ENCODE results near the gene LGALS9. TPM values are rescaled to one million over a fixed set of nuclear protein-coding genes. Genes with fewer than 3 reads are reported as not detected.

The LGALS9 gene
- 10 to 100 TPM; 25.5 to 29.5 TPM for polyA plus RNA-seq

GRCh38 chr17:27630607-27631410, at the start of gene LGALS9:
Gene LGALS9, plus strand, starts transcription at chr17:27631188. Its CDS starts 78 bp downstream, at chr17:27631266.
- WGBS, 2 donors, result 36 to 39% methylated on average over 10 of the region's 10 CpGs
- Histone ChIP-seq H3K4me3 (ENCODE audit: low read depth in 1 of 2, low read length in 2 of 2) (peak within 1 kb of the TSS; percentile 33 to 46), H3K9me3 (ENCODE audit: control insufficient read depth in 2 of 2, insufficient read depth in 1 of 2, low read depth in 1 of 2, low read length in 1 of 2) (no peaks in the 10 kb centered on the region), H3K36me3 (ENCODE audit: control insufficient read depth in 2 of 2, insufficient read depth in 2 of 2, low read length in 1 of 2) (peaks cover 1 to 7% of the 10 kb centered on the region in 2 donors), H3K27me3 (ENCODE audit: control insufficient read depth in 1 of 2, insufficient read depth in 2 of 2, low read length in 2 of 2) (no peaks in the 10 kb centered on the region), H3K4me1 (ENCODE audit: control insufficient read depth in 2 of 2, insufficient read depth in 2 of 2, low read length in 1 of 2) (peaks cover 4 to 14% of the 10 kb centered on the region in 2 donors), H3K27ac (ENCODE audit: low read depth in 2 of 2, low read length in 1 of 2) (peak within 1 kb of the TSS; percentile 92)

GRCh38 chr17:27582696-27583095, 48.3 kb upstream of the LGALS9 start:
- 92% methylated on average over 18 of the region's 18 CpGs for WGBS, 2 donors
- Histone ChIP-seq H3K27me3 (ENCODE audit: control insufficient read depth in 1 of 2, insufficient read depth in 2 of 2, low read length in 2 of 2) (no peaks in the 10 kb centered on the region), H3K36me3 (ENCODE audit: control insufficient read depth in 2 of 2, insufficient read depth in 2 of 2, low read length in 1 of 2) (peaks cover 18 to 31% of the 10 kb centered on the region in 2 donors), H3K27ac (ENCODE audit: low read depth in 2 of 2, low read length in 1 of 2) (no peak overlapping the region), H3K9me3 (ENCODE audit: control insufficient read depth in 2 of 2, insufficient read depth in 1 of 2, low read depth in 1 of 2, low read length in 1 of 2) (no peaks in the 10 kb centered on the region), H3K4me3 (ENCODE audit: low read depth in 1 of 2, low read length in 2 of 2) (no peak overlapping the region), H3K4me1 (ENCODE audit: control insufficient read depth in 2 of 2, insufficient read depth in 2 of 2, low read length in 1 of 2) (no peaks in the 10 kb centered on the region)

GRCh38 chr17:27585153-27585681, 45.8 kb upstream of the LGALS9 start:
- no peak overlapping the region for H3K4me3 ChIP-seq (ENCODE audit: low read depth in 1 of 2, low read length in 2 of 2)
- H3K36me3 ChIP-seq (ENCODE audit: control insufficient read depth in 2 of 2, insufficient read depth in 2 of 2, low read length in 1 of 2), result peaks cover 18 to 36% of the 10 kb centered on the region in 2 donors
- no peaks in the 10 kb centered on the region for H3K27me3 ChIP-seq (ENCODE audit: control insufficient read depth in 1 of 2, insufficient read depth in 2 of 2, low read length in 2 of 2)
- H3K9me3 ChIP-seq (ENCODE audit: control insufficient read depth in 2 of 2, insufficient read depth in 1 of 2, low read depth in 1 of 2, low read length in 1 of 2), result no peaks in the 10 kb centered on the region
- H3K27ac ChIP-seq (ENCODE audit: low read depth in 2 of 2, low read length in 1 of 2), result no peak overlapping the region
- no peaks in the 10 kb centered on the region for H3K4me1 ChIP-seq (ENCODE audit: control insufficient read depth in 2 of 2, insufficient read depth in 2 of 2, low read length in 1 of 2)
- 84 to 87% methylated on average over 9 of the region's 9 CpGs for WGBS, 2 donors

GRCh38 chr17:27585792-27586191, 45.2 kb upstream of the LGALS9 start:
- H3K36me3 ChIP-seq (ENCODE audit: control insufficient read depth in 2 of 2, insufficient read depth in 2 of 2, low read length in 1 of 2), result peaks cover 18 to 42% of the 10 kb centered on the region in 2 donors
- no peak overlapping the region for H3K27ac ChIP-seq (ENCODE audit: low read depth in 2 of 2, low read length in 1 of 2)
- no peaks in the 10 kb centered on the region for H3K27me3 ChIP-seq (ENCODE audit: control insufficient read depth in 1 of 2, insufficient read depth in 2 of 2, low read length in 2 of 2)
- 93 to 94% methylated on average over 5 of the region's 5 CpGs for WGBS, 2 donors
- H3K4me3 ChIP-seq (ENCODE audit: low read depth in 1 of 2, low read length in 2 of 2), result no peak overlapping the region
- H3K4me1 ChIP-seq (ENCODE audit: control insufficient read depth in 2 of 2, insufficient read depth in 2 of 2, low read length in 1 of 2), result no peaks in the 10 kb centered on the region
- H3K9me3 ChIP-seq (ENCODE audit: control insufficient read depth in 2 of 2, insufficient read depth in 1 of 2, low read depth in 1 of 2, low read length in 1 of 2), result no peaks in the 10 kb centered on the region

GRCh38 chr17:27586203-27586721, 44.7 kb upstream of the LGALS9 start:
- WGBS, 2 donors, result 82 to 83% methylated on average over 8 of the region's 8 CpGs
- peaks cover 18 to 42% of the 10 kb centered on the region in 2 donors for H3K36me3 ChIP-seq (ENCODE audit: control insufficient read depth in 2 of 2, insufficient read depth in 2 of 2, low read length in 1 of 2)
- no peak overlapping the region for H3K4me3 ChIP-seq (ENCODE audit: low read depth in 1 of 2, low read length in 2 of 2)
- no peaks in the 10 kb centered on the region for H3K4me1 ChIP-seq (ENCODE audit: control insufficient read depth in 2 of 2, insufficient read depth in 2 of 2, low read length in 1 of 2)
- no peaks in the 10 kb centered on the region for H3K9me3 ChIP-seq (ENCODE audit: control insufficient read depth in 2 of 2, insufficient read depth in 1 of 2, low read depth in 1 of 2, low read length in 1 of 2)
- no peak overlapping the region for H3K27ac ChIP-seq (ENCODE audit: low read depth in 2 of 2, low read length in 1 of 2)
- H3K27me3 ChIP-seq (ENCODE audit: control insufficient read depth in 1 of 2, insufficient read depth in 2 of 2, low read length in 2 of 2), result no peaks in the 10 kb centered on the region

GRCh38 chr17:27588354-27588753, 42.6 kb upstream of the LGALS9 start:
- Histone ChIP-seq H3K27me3 (ENCODE audit: control insufficient read depth in 1 of 2, insufficient read depth in 2 of 2, low read length in 2 of 2) (no peaks in the 10 kb centered on the region), H3K9me3 (ENCODE audit: control insufficient read depth in 2 of 2, insufficient read depth in 1 of 2, low read depth in 1 of 2, low read length in 1 of 2) (no peaks in the 10 kb centered on the region), H3K27ac (ENCODE audit: low read depth in 2 of 2, low read length in 1 of 2) (no peak overlapping the region), H3K36me3 (ENCODE audit: control insufficient read depth in 2 of 2, insufficient read depth in 2 of 2, low read length in 1 of 2) (peaks cover 27 to 46% of the 10 kb centered on the region in 2 donors), H3K4me1 (ENCODE audit: control insufficient read depth in 2 of 2, insufficient read depth in 2 of 2, low read length in 1 of 2) (no peaks in the 10 kb centered on the region), H3K4me3 (ENCODE audit: low read depth in 1 of 2, low read length in 2 of 2) (no peak overlapping the region)
- 91 to 95% methylated on average over 15 of the region's 15 CpGs for WGBS, 2 donors

- 97 to 98% methylated on average over 3 of the region's 3 CpGs for WGBS, 2 donors
- Histone ChIP-seq H3K27ac (ENCODE audit: low read depth in 2 of 2, low read length in 1 of 2) (no peak overlapping the region), H3K9me3 (ENCODE audit: control insufficient read depth in 2 of 2, insufficient read depth in 1 of 2, low read depth in 1 of 2, low read length in 1 of 2) (no peaks in the 10 kb centered on the region), H3K27me3 (ENCODE audit: control insufficient read depth in 1 of 2, insufficient read depth in 2 of 2, low read length in 2 of 2) (no peaks in the 10 kb centered on the region), H3K36me3 (ENCODE audit: control insufficient read depth in 2 of 2, insufficient read depth in 2 of 2, low read length in 1 of 2) (peaks cover 26 to 46% of the 10 kb centered on the region in 2 donors), H3K4me3 (ENCODE audit: low read depth in 1 of 2, low read length in 2 of 2) (no peak overlapping the region), H3K4me1 (ENCODE audit: control insufficient read depth in 2 of 2, insufficient read depth in 2 of 2, low read length in 1 of 2) (no peaks in the 10 kb centered on the region)
Observed at GRCh38 chr17:27590864-27591263, 40.1 kb upstream of the LGALS9 start.

GRCh38 chr17:27591986-27592385, 39.0 kb upstream of the LGALS9 start:
- Histone ChIP-seq H3K27ac (ENCODE audit: low read depth in 2 of 2, low read length in 1 of 2) (no peak overlapping the region), H3K4me3 (ENCODE audit: low read depth in 1 of 2, low read length in 2 of 2) (no peak overlapping the region), H3K9me3 (ENCODE audit: control insufficient read depth in 2 of 2, insufficient read depth in 1 of 2, low read depth in 1 of 2, low read length in 1 of 2) (no peaks in the 10 kb centered on the region), H3K27me3 (ENCODE audit: control insufficient read depth in 1 of 2, insufficient read depth in 2 of 2, low read length in 2 of 2) (no peaks in the 10 kb centered on the region), H3K36me3 (ENCODE audit: control insufficient read depth in 2 of 2, insufficient read depth in 2 of 2, low read length in 1 of 2) (peaks cover 23 to 44% of the 10 kb centered on the region in 2 donors), H3K4me1 (ENCODE audit: control insufficient read depth in 2 of 2, insufficient read depth in 2 of 2, low read length in 1 of 2) (no peaks in the 10 kb centered on the region)
- WGBS, 2 donors, result 88 to 90% methylated on average over 3 of the region's 3 CpGs

GRCh38 chr17:27593232-27593856, 37.6 kb upstream of the LGALS9 start:
- Histone ChIP-seq H3K4me1 (ENCODE audit: control insufficient read depth in 2 of 2, insufficient read depth in 2 of 2, low read length in 1 of 2) (no peaks in the 10 kb centered on the region), H3K9me3 (ENCODE audit: control insufficient read depth in 2 of 2, insufficient read depth in 1 of 2, low read depth in 1 of 2, low read length in 1 of 2) (no peaks in the 10 kb centered on the region), H3K4me3 (ENCODE audit: low read depth in 1 of 2, low read length in 2 of 2) (no peak overlapping the region), H3K36me3 (ENCODE audit: control insufficient read depth in 2 of 2, insufficient read depth in 2 of 2, low read length in 1 of 2) (peaks cover 15 to 51% of the 10 kb centered on the region in 2 donors), H3K27ac (ENCODE audit: low read depth in 2 of 2, low read length in 1 of 2) (no peak overlapping the region), H3K27me3 (ENCODE audit: control insufficient read depth in 1 of 2, insufficient read depth in 2 of 2, low read length in 2 of 2) (no peaks in the 10 kb centered on the region)
- WGBS, 2 donors, result 88 to 92% methylated on average over 9 of the region's 9 CpGs
